GM21447 (cell line): ENCODE results near the gene LGALS3BP.

Experiments
- ATAC-seq: cut with Tn5 transposase; IDR thresholded peaks from one replicate; pipeline ENCODE4 v1.9.1; 2021; ENCODE audit not compliant: unreplicated experiment

Gene LGALS3BP

DNA sequence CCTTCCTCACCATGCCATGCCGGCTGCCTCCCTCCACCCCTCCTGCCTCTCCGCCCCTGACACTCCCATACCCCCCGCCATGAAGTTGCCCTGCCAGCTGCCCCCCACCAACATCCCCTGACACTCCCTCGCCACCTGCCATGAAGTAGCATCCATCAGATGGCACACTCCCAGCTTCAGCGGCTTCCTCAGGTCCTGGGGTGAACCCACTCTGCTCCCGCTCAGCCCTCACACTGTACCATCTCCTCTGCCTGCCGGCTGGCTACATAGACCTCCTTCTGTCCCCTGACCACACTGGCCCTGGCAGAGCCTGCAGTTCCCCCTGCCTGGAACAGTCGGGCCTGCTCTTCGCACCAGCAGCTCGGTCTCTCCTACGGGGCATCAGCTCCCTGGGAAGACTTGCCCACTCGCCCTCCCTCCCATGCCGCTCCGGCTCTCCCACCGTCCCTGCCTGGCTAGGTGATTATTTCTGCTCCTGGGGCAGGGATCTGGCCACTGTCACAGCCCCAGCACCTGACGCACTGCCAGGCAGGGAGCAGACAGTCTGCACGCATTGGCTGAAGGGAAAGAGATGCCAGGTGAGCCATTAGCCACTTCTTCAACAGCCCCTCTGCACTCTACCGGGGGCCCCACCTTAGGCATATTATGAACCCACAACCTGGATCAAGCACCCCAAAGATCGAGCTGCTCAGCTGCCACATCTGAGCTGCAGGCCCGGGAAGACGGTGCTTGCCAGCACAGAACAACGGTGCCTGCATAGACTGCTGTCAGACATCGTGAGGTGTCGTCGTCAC is 20.9 kb upstream of the LGALS3BP start:
- ATAC-seq: no peak

DNA sequence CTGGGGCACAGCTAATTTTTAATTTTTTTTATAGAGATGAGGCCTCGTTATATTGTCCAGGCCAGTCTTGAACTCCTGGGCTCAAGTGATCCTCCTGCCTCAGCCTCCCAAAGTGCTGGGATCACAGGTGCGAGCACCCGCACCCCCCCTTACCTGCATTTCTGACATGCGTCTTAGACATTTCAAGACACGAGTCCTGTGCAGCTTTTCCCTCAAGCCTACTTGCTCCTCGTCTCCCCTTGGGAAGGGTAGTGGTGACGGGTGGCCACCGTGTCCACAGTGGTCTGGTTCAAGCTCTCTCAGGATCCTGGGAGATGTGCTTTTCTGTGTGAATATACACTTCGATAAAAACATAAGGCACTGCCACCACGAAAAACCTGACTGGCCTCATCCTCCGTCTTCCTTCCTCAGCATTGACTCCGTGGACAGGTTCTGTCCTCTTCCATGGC is 20.2 kb upstream of the LGALS3BP start:
- no peak for ATAC-seq

DNA sequence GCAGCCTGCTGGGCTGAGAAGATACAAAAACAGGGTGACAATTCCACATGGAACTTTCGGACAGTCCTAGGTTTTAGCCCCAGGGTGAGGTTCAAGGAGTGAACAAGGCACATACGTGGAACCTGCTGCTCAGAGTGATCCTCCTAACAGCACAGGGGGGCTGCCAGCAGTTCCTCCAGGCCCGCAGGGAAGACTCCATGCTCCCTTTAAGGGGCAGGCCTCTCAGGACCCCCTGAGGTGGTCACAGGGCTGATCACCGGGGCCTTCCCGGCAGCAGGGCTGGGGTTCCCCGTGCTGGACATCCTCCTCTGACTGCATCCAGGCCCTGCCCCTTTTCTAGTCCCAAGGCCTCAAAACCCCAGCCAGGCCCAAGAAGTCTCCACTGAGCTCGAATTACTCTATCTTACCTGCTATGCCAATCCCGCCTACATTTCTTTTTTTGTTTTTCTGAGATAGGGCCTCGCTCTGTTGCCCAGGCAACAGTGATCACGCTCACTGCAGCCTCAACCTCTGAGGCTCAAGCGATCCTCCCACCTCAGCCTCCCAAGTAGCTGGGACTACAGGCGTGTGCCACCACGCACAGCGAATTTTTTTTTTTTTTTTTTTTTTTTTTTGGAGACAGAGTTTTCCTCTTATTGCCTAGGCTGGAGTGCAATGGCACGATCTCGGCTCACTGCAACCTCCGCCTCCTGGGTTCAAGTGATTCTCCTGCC is 19.5 kb upstream of the LGALS3BP start:
- no peak for ATAC-seq

DNA sequence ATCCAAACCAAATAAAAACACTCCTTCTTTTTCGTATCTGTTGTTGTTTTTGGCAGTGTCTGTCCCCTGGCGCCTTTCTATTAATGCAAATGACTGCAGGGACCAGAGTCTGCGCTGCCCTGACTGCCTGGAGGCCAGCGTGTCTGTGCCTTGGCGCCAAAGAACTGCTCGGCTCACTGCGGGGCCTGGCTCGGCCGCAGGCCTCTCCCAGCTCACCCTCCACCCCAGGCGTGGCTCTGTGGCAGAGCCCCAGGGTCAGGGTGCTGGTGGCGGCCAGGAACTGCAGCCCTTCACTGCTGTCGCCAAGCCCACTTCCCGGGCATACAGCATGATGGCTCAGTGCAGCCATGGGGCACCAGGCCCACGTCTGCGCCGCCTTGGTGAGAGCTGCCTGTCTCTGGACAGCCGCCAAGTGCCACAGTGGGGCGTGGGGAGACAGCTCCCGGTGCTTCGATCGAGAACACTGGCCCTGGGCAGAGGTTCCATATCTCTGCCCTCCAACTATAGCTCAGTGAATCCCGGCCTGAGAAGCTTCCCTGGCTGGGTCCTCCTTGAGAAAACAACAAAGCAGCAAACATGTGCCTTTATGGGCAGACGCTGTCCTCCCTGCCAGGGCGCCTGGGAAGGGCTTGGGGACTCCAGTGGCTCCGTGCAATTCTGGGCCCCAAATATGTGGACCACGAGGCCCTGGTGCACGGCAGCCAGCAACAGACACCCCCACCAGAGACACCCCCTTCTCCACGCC is 18.8 kb upstream of the LGALS3BP start:
- no peak for ATAC-seq

DNA sequence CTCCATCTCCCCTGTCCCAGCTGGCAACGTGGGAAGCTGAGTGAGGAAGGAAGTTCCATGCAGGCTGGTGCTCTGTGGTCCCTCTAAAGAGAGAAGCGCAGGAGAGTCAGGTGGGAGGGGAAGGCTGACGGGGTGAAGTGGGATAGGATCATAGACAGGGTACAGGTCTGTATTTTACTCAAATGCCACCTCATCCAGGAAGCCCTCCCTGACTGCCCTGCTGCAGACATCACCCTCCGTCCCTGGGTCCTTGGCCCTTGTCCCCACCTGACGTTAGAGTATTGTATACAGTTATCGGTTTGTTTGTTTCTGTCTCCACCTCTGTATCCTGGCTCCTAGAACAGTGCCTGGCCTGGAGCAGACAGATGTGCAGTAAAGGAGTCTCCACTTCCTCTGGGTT is 18.2 kb upstream of the LGALS3BP start:
- no peak for ATAC-seq

DNA sequence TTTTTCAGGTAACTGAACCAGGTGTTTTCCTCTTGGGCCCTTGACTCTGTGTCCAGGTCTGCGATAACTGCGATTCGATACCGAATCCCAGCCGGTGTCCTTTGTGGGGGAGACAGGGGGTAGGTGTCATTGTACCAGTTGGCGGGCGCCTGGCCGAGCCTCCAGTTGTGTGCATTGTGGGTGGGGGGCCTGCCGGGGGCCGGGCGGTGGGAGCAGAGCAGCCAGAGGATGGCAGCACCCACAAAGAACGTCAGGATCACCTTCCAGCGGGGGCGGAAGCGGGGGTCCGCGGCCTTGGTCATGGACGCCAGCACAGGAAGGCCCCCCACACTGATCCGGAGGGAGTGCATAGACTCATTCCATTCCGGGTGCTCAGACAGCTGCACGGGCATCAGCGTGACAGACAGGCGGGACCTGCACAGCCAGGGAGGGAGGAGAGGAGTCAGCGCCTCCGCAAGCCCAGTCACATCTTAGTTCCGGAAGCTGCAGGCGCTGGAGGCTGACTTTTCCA is 17.6 kb upstream of the LGALS3BP start:
- no peak for ATAC-seq

DNA sequence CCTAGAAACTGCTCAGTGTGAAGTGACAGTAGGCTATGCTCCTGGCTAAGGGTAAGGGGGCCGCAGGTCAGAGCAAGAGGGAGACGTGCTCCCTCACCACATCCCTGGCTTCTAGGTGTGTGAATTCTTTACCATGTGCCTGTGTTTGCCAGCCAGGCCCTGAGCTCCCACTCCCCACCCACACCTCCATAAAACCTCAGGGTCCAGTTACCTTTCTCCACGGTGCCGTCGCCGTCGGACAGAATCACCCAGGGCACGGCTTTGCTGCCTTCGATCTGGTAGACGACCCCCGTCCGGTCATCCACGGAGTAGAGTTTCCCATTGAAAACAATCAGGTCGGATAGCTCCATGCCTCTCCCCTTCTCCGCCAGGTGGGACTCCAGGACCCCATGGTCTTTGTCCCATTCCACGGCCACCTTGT is 17.1 kb upstream of the LGALS3BP start:
- no peak for ATAC-seq

DNA sequence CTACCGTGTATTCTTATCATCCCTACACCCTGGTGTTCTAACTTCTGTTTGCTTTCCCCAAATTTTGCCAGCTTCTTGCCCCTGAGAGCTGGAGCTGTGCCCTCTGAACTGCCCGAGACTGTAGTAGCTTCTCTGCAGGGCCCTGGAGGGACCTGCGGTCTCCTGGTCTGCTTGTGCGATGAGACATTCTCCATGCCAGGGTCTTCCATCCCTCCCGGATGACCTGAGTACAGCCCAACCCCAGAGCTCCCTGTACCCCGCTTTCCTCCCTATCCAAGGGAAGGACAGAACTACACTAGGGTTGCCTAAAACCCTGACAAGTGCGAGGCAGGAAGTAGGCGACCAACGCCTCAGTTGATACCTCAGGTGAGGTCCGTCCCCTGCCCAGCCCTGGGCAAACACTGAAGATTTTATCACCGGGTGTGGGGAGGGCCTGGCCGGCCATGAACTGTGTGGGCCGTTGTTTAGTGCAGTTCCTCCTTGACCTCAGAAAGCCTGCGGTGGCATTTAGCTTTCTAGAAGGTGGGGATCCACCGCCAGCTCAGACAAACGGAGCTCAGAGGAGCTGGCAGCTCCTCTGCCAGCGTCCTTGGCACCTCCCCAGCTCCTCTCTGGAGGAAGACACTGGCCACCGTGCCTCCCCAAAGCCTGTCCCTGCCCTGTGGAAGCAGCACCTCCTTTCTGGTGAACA is 16.2 kb upstream of the LGALS3BP start:
- no peak for ATAC-seq

DNA sequence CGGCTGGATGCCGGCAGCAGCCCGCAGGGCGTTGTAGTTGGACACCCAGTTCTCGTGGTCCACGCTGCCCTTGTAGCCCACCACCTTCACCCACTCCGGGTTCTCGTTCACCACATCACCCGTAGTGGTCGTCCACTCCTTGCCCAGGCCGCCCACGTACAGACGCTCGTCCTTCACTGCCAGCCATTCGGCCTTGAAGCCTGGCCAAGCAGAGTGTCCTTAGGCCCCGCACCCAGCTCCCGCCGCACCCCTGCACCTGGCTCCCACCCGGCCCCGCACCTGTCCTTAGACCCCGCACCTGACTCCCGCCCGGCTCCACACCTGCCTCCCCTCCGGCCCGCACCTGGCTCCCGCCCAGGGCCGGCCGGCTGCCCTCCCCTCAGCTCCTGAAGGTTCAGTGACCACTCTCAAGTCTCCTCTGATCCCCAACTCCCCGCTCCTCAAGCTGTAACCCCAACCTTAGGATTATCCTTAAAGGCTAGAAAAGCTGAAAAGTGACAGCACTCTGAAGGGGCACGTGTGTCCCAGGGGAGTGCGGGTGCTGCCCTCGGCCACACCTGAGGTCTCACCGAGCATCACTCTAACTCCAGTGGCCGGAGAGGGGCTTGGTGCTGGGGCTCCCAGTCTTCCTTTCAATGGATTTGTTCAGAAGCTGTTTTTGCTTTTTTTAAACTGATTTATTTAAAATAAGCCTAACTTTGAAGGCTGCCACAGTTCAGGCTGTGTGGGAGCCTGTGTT is 15.5 kb upstream of the LGALS3BP start:
- ATAC-seq: no peak

DNA sequence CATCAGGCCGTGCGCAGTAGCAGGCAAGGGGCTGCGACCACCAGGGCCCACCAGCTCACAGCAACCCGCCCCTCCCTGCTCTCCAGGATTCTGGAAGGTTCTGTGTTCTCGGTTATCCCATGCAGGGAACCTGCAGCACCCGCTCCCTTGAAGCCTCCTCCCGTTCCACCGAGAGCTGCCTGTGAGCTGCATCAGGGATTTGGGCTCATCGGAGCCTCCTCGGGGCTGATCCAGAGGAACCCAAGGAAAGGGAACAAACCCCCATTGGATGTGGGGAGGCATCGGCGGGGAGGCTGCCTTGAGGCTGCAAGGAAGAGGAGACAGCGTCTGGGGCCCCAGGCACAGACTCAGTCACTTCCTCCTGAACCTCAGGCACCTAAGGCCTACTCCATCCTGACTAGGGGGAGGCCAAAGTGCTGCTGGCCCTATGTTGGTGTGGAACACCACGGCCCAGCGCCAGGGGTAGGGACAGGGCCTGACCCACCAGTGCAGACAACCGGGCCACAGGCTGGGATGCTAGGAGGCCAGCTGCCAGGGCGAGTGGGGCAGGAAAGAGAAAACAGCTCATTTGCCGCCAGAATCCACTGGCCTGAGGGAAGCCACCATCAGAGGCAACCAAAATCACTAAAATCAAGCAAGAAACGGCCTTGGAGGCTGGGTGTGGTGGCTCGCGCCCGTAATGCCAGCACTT is 14.4 kb upstream of the LGALS3BP start:
- no peak for ATAC-seq

DNA sequence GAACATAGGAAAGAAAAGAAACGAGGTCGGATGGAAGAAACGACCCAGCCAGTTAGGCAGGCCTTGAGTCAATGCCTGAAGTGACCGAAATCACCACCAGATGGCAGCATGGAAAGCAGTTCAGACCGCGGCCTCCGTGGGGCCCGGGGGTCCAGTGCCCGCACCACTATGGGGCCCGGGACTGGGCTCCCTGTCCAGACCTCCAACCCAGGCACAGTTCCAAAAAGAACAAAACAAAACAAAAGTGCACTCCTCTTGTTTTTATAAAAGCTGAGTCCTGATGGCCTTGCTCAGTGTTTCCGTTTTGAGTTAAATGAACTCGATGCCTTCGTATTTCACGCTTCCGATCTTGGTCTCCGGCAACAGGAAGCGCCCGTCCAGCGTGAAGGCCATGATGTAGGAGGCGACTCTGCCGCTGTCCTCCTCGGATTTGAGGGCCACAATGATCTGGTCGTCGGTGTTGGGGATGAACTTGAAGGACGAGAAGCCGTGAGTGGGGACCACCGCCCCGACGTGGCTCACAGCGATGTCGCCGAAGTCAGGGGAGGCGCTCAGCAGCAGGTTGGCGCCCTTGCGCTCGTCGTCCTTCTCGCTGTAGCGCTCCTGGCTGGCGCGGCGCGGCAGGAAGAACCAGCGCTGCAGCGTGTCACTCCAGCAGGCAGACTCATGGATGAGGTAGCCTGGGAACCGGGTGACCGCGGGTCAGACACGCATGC is 13.7 kb upstream of the LGALS3BP start:
- no peak for ATAC-seq

DNA sequence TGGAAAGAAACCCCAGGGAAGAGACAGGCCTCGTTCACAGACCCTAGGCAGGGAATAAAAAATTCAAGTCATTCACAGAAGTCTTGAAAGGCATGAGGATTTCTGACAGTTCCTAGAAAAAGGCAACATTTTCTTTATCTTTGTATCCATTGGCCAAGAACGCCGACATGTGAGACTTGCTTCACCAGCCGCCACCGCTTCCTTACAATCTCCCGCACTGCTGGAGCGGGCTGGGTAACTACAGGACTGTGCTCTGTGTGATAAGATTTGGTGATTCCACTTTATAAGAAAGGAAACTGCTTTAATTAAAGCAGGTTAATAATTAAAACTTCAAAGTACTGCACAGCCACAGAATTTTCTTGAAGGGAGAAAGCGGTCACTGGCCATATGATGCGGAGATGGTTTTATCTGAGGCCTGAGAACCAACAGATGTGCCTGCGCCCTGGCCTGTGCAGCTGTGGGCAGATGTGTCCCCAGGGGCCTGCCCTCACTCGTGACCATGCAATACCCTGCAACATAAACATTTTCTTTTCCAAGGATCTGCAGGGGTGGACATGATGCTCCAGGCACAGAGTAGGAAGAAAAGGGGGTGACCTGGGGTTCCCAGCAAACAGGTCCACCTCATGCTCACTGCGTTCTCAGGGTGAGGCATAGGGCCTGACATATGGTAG is 13.0 kb upstream of the LGALS3BP start:
- no peak for ATAC-seq

DNA sequence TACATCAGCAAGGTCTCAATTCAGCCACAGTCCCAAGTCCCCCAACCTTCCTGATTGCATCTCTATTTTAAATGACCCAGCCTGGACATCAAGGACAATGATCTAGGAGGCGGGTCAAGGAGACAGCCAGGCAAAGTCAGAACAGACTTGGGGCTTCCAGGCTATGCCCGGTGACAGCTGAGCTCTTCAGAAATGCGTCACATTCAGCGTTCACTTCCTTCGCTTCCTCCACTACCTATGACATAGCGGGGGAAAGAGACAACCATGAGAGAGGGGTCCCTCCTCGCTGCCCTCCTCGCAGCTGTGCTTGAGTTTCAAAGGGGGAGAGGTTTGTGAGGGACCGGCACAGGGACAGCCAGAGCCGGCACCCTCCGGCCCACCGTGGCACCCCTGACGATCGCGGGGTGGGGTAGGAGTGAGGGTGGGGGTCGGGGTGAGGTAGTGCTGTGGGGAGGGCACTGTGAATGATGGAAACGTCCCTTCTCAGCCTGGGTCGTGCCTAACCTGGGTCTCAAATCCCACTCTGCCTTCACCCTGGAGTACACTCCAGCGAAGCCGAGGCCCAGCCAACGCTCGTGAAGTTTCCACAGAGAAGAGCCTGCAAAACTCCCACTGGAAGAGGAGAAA is 12.3 kb upstream of the LGALS3BP start:
- ATAC-seq: no peak

DNA sequence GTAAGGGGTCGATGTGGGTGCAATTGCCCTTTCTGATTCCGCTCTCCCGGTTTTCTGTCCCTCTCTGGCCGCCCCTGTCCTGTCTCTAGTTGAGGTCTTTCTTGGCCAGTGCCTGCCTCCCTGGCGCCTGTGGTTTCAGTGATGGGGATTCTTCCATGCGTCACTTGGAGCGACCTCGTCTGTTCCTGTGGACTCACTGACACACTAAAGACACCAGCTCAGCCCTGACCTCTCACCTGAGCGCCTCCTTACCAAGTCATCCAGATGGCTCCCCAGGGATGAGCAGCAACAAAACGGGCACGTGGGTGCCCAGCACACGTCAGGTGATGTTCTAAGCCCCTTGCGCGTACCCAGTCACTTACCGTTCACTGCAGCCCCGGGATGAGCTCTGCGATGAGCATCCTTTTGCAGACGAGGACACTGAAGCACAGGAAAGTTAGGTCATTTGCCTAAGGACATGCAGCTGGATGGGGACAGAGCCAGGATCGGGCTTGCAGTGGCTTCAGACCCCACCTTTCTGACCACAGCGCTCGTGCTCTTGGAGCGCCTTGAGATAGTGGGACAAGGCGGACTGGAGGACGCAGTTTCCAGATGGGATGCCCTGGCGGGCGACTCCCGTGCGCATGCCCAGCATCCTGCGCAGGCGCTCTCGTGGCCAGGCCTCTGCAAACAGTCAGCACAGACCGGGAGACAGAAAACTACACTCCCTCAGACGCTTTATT is 11.5 kb upstream of the LGALS3BP start:
- ATAC-seq: no peak

DNA sequence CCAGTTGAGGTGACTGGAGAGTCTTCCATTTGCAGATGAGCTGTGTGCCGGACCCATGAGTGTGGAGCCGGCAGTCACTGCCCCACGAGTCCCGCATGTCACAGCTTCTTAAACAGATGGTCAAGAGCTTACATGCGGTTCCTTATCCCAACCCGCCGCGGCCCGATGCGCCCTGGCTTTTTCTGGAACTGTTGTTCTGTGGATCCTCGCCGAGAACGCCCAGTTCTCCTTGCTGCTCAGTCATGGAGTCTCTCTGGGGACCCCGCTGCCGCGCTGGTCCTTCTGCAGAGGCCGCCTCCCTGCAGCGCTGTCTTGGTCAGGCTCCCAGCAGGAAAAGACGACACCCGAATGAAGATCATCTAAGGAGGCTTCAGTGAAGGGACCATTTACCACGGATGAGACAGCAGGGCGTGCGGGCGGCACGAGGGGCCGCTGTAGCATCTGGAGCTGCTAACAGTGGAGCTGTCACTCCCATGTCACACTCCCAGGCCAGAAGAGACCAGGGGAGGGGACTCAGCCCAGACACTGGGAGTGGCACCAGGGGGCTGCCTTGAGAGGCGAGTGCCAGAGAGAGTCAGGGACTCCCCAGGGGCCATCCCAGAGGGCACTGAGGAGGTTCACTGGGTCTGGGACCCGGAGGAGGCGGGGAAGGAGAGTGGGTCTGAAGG is 10.8 kb upstream of the LGALS3BP start:
- no peak for ATAC-seq

DNA sequence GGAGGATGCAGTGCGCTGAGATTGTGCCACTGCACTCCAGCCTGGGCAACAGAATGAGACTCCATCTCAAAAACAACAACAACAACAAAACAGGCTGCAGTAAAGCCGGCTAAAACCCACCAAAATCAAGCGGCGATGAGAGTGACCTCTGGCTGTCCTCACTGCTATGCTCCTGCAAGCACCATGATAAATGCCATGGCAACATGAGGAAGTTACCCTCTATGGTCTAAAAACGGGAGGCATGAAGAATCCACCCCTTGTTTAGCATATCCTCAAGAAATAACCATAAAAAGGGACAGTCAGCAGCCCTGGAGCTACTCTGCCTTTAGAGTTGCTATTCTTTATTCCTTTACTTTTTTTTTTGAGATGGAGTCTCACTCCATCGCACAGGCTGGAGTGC is 8.4 kb upstream of the LGALS3BP start:
- no peak for ATAC-seq
